Lower lobe of right lung (tissue), 2 donors: ENCODE measurements around the gene GRHL1. TPM values are rescaled to one million over a fixed set of nuclear protein-coding genes. Genes with fewer than 3 reads are reported as not detected.
A peak's percentile ranks its signal among the peaks of the same experiment; 100 is the strongest.

ENCODE experiments used
- ATAC-seq, 2 donors: fragments of 200-7000 bp; cut with Tn5 transposase; one replicate each; pipeline ENCODE4 v1.9.1; 2020 to 2022; ENCODE audit warnings: mild to moderate bottlenecking in 2 of 2, moderate library complexity in 2 of 2
- DNase-seq: peaks from one replicate; pipeline ENCODE4 v3.0.0-alpha.2; 2020
- H3K27ac ChIP-seq: fragments of 200-600 bp; one replicate; pipeline ENCODE4 v1.8.0; 2022
- H3K27me3 ChIP-seq: fragments of 200-600 bp; one replicate; pipeline ENCODE4 v1.8.0; 2022; ENCODE audit warnings: low read depth
- H3K36me3 ChIP-seq: fragments of 200-600 bp; one replicate; pipeline ENCODE4 v1.8.0; 2022; ENCODE audit warnings: mild to moderate bottlenecking
- H3K4me1 ChIP-seq: fragments of 200-600 bp; one replicate; pipeline ENCODE4 v1.8.0; 2022
- H3K4me3 ChIP-seq: fragments of 200-600 bp; one replicate; pipeline ENCODE4 v1.8.0; 2022; ENCODE audit warnings: mild to moderate bottlenecking
- H3K9me3 ChIP-seq: fragments of 200-600 bp; one replicate; pipeline ENCODE4 v1.8.0; 2022
- intact Hi-C: fragments of 100-400 bp; cut with DNase I; formaldehyde crosslinking; loops from one replicate; pipeline ENCODE4 v1.11.0; 2022
- total RNA-seq: library from RNA; stranded (reverse); fragmentation: NEBNext Ultra II Directional; extraction: Animal tissue kit (Norgen Biotek cat#: 25700); gene quantifications from one replicate; pipeline ENCODE4 v1.2.1, GENCODE V29; 2021
- TF ChIP-seq, protein P1 (sequence below): fragments of 200-600 bp; IDR thresholded peaks from one replicate; pipeline ENCODE4 v1.8.0; 2022; ENCODE audit warnings: antibody characterized with exemption, mild to moderate bottlenecking
- donor health status: DM: no; HTN: yes; CAD: no; lungs with severe emphysema.

Gene GRHL1
- total RNA-seq, 1 donor from 2014 or later = 6.5 TPM

DNA sequence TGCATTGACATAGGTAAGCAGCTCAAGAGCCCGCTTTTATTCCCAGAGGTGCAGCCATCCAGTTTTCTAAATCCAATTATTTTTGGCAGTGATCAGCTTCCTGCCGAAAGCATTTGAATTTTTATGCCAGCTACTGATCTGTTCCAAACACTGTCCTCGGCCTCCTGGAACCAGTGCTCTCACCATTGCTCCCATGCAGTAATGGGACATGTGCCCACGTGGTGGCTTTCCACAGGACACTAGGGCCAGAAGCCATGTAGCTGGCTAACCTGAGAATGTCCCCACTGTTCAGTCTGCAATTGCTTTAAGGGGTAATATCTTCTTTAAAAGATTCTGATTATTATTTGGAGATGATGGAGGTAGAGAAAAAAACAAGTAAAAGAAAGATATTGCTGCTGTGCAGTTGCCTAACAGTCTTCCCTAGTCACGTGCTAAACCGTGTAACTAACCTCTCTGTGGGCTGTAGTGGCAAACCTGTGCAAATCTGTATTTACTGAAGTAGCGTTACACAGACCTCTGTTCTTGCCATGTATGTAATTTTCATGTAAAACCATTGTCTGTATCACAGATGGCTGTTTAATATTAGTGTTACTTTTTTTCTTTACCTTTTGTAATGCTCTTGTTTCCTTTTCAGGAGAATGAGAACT, 13.0 kb downstream of the GRHL1 start:
- no peak overlapping the region for H3K4me3 ChIP-seq
- peaks cover 7% of the 10 kb centered on the region for H3K36me3 ChIP-seq
- no peak for ATAC-seq
- no peak for DNase-seq
- no peaks in the 10 kb centered on the region for H3K27me3 ChIP-seq
- no peaks in the 10 kb centered on the region for H3K9me3 ChIP-seq
- TF ChIP-seq, protein P1, sequence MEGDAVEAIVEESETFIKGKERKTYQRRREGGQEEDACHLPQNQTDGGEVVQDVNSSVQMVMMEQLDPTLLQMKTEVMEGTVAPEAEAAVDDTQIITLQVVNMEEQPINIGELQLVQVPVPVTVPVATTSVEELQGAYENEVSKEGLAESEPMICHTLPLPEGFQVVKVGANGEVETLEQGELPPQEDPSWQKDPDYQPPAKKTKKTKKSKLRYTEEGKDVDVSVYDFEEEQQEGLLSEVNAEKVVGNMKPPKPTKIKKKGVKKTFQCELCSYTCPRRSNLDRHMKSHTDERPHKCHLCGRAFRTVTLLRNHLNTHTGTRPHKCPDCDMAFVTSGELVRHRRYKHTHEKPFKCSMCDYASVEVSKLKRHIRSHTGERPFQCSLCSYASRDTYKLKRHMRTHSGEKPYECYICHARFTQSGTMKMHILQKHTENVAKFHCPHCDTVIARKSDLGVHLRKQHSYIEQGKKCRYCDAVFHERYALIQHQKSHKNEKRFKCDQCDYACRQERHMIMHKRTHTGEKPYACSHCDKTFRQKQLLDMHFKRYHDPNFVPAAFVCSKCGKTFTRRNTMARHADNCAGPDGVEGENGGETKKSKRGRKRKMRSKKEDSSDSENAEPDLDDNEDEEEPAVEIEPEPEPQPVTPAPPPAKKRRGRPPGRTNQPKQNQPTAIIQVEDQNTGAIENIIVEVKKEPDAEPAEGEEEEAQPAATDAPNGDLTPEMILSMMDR = no peak
- H3K27ac ChIP-seq = no peak overlapping the region
- intact Hi-C loops = no loop called here
- peaks cover 9% of the 10 kb centered on the region for H3K4me1 ChIP-seq

DNA sequence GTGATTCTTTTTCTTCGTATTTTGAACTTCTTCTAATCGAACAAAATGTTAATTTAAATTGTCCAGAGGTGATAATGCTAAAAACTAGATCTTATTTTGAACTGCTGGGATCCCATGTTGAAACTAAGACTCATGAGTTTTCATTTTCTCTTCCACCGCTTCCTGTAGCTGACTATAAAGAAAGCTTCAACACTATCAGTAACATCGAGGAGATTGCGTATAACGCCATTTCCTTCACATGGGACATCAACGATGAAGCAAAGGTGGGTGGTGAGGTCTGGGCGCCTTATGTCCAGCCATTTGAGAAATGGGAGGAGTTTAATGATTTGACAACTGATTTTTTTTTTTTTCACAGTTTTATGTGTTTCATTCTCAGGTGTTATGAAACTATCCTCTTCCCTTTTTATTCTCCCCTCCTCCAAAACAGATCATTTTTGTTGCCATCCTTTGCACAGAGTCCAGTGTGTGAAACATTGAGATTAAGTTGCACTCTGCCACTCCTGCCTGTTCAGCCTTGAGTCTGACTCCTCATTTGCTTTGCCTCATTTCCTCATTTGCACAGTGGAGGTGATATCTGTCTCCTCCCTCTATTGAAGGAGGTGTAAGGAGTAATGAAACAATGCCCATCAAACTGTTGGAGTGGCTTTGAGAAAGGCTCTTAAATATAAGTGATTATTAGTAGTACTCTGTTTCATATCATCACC, 13.8 kb downstream of the GRHL1 start:
- H3K27ac ChIP-seq = no peak overlapping the region
- H3K4me3 ChIP-seq = no peak overlapping the region
- TF ChIP-seq, protein P1 = no peak
- H3K36me3 ChIP-seq = peaks cover 7% of the 10 kb centered on the region
- ATAC-seq (no peak), DNase-seq (no peak)
- H3K4me1 ChIP-seq = peaks cover 12% of the 10 kb centered on the region
- no peaks in the 10 kb centered on the region for H3K27me3 ChIP-seq
- intact Hi-C loops = no loop called here
- no peaks in the 10 kb centered on the region for H3K9me3 ChIP-seq

DNA sequence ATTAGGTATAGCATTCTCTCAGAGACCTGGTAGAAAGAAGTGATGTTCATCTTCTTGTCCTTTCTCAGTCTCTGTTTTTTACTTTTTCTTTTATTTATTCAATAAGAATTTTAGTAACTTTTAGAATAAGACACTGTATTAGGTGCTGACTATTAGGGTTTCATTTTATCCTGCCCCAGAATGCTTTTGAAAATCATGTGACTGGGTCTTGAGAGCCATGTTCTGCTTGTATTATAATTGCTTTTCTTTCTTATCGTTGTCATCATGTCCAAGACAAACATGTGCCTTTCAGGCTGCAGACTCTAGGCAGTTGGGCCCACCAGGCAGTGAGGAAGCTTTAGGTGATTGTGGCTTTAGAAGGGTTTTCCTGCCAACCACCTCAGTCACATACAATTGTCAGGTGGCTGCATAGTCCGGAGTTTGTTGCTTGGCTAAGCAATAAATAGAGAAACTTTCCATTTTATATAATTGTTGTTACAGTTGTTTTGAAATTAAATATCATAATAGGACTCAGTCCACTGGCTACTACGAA, 15.1 kb downstream of the GRHL1 start:
- ATAC-seq (no peak), DNase-seq (no peak)
- TF ChIP-seq, protein P1 = no peak
- peaks cover 7% of the 10 kb centered on the region for H3K36me3 ChIP-seq
- no peak overlapping the region for H3K4me3 ChIP-seq
- no peaks in the 10 kb centered on the region for H3K9me3 ChIP-seq
- no peaks in the 10 kb centered on the region for H3K27me3 ChIP-seq
- intact Hi-C loops = no loop called here
- peaks cover 18% of the 10 kb centered on the region for H3K4me1 ChIP-seq
- no peak overlapping the region for H3K27ac ChIP-seq

DNA sequence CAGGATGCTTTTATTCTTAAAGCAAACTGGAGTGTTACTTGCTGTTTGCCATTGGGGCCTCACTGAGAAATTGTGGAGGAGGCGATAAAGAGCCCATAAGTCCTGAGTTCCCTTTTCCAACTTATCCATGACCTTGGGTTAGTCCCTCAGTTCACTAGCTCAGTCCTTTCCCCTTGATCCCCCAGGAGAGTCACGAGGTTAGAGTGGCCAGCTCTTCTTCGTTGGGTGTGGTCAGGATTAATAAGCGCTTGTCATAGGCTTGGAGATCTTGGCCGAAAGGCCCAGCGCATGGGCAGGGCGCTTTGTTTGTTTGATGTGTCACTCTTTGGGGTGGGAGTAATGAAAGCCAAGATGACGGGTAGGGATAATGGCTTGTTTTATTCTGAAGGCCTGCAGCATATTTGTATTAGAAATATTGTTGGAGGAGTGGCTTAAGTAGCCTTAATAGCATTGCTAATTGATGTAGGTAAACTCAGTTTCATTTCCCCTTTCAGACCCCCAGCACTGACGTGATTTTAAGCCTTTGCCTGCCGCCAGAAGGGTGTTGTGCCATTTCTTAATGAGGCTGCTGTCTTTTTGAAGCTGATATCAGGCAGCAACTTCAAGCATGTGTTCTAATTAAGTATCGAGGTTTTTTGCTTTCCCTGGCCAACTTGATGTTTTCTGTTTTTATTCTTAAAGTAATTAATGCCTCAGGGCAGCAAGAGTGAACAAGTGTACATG, 15.7 kb downstream of the GRHL1 start:
- Histone ChIP-seq H3K9me3 (no peaks in the 10 kb centered on the region), H3K36me3 (peaks cover 7% of the 10 kb centered on the region), H3K4me3 (no peak overlapping the region), H3K4me1 (peaks cover 18% of the 10 kb centered on the region), H3K27me3 (no peaks in the 10 kb centered on the region), H3K27ac (no peak overlapping the region)
- DNase-seq (no peak), ATAC-seq (no peak)
- intact Hi-C loops = no loop called here
- TF ChIP-seq, protein P1 = no peak

DNA sequence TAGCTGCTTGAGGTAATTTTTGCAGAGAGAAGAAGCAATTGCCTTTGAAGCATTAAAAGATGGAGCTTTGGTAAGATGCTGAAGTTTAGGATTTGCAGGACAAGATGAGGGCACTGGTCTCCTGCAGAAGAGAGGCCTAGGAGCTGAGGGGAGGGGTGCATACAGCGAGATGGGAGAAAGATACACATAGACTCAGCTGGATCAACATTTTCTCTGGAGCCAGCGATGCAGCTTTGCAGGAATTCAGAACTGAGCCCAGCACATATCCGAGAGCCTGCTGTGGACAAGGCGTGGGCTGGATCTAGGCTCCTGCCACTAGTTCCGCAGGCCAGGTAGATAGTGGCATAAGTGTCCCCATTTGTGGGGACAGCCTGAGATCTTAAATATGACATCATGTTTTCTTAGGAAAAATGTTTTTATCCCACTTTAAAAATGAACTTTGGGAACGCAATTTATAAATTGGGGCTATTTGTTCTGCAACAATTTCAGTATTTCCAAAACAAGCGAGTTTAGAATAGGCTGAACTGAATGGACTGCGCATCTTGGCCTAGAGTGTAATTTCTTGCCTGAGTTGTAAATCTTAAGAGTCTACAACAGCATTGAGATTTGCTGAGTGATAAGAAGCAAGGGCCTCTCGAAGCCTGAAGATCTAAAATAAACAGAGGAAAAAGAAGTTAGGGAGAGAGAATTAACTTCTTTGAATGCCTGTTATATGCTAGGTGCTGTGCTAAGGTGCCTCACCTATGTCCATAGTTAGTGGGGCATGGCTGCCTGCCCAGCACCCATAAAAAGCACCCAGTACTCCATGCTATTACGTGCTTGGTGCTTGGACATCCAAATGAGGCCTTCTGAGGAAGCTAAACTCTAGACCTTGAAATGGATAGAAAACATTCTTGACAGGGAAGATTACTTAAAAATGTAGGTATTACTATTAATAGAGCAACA, 17.3 kb downstream of the GRHL1 start:
- DNase-seq (peak; percentile 68), ATAC-seq (peak; percentile 90 to 92)
- intact Hi-C loops = no loop called here
- no peak overlapping the region for H3K27ac ChIP-seq
- H3K9me3 ChIP-seq = no peaks in the 10 kb centered on the region
- no peak overlapping the region for H3K4me3 ChIP-seq
- peaks cover 32% of the 10 kb centered on the region for H3K4me1 ChIP-seq
- TF ChIP-seq, protein P1 = no peak
- no peaks in the 10 kb centered on the region for H3K27me3 ChIP-seq
- peaks cover 7% of the 10 kb centered on the region for H3K36me3 ChIP-seq
